ENCODE data around the gene TMEM232.
"Not testable (repeated sequence)": the region's sequence is repeated elsewhere in the genome, so short reads cannot be mapped to it uniquely, and the experiment has no call there.

TMEM232 gene

DNA sequence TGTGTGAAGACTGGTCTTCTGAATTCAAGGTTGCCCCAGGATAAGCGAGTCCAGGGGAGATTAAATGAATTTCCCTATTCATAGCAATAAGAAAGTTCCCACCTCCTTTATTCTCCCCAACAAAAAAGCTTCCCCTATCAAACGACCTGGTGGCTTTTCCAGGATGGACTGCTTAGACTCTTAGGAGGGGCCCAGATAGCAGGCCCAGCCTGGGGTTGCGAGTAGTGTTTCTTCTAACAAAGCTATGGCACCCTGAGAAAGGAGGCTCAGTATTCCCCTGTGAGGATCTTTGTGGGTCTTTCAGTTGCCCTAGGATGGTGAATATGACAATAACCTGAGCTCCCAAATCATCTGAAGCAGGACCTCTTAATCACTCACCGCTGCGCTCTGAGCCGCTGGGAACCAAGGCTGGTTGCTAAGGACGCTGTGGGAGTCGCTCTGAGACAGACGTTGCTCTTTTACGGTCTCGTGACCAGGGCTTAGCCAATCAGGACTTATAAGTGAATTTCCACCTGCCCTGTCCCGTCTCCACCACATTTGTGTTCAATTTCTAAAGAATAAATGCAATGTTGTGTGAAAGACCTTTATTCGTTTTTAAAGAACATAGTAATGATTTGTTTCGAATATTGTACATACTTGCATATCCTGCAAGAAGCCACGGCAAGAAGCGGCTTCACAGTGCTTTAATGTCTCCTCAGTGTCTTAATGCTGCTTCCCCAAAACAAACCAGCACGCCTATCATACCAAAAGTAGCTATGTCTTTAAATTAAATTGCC, at the start of gene TMEM232:
Gene TMEM232 (minus strand): TSS at position 423 of the 776 bp plus-strand sequence. CDS start 59,319 bp downstream, outside the sequence.
- DNase-seq (ENCODE audit: low spot score): peak; percentile 89

DNA sequence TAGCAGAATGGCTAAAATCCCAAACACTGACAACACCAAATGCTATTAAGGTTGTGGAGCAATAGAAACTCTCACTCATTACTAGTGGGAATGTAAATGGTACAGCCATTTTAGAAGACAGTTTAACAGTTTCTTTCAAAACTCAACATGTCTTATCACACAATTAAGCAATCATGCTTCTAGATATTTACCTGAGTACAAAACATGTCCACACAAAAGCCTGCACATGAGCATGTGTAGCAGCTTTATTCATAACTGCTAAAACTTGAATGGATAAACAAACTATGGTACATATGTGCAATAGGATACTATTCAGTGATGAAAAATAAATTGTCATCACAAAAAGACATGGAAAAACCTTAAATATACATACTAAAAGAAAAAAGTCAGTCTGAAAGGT, 43.8 kb upstream of the TMEM232 start:
- DNase-seq (ENCODE audit: low spot score): no peak

DNA sequence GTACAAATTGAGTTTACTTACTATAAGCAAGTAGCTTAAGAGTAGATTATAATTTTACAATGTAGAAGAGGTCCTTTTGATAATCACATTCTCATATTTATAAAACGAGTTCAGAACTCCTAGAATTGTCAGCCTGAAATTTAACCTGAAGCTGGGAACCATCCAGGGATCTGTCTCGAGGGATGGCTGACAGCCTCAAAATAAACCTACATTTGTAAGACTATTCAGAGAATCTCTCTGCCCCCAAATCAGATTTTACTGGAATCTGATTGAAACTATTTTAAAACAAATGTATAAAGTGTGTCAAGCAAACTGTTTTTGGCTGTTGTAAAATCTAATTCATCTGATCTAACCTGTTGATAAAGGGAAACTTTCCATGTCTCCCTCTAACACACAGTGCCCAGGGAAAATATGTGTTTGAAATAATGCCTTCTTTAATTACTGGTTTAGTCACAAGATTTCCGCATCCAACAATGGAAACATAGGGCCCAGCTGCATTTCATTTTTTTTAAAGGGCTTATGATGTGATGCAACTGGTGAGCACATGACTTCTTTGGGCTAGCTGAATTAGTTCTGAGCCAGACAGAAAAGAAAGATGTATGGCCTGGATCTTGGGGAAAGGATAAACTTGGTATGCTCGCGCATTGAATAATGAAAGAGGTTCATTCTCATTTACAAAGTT, 42.7 kb upstream of the TMEM232 start:
- DNase-seq (ENCODE audit: low spot score): no peak

DNA sequence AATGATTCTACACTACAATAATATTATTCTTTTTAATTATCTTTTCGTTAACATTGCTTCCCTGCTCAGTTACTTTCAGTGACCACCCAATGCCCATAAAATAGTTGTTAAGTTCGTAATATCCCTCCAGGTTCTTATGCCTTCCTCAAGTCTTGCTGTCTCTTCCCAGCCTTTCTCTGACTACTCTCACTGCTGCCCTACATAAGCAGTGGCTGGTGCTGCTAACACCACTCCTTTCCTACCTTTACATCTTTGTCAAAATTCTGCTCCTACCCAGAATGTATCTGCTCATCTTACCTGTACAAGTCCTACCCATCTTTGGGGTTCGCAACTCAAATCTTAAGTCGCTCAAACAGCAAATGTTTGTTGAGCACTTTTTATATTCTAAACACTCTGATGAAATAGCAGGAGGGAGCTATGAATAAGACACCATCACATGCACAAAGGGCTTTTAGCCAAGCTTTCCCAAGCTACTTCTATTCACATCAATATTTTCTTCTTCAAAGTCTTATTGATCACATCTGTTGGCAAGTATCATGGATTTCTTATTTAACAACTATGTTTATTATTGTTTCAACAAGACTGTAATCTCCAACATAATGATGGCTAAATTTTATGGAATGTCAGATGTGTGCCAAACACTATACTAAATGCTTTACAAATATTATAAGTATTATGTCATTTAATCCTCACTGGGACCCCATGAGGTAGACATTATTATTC, 41.8 kb upstream of the TMEM232 start:
- no peak for DNase-seq (ENCODE audit: low spot score)

DNA sequence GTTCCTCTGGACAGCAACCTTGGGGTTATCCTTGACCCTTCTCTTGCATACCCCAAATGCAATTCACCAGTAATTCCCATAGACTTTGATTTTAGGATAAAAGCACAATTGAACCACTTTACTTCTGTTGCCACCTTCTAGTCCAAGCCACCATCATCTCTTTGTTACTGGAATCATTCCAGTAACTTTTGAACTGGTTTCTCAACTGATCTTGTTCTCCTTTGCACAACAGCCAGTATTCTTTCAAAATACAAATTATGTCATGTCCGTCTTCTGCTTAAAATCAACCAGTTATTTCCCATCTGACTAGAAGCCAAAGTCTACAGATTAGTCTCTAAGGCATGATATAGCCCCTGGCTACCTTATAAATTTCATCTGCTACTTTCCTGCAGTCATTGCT, 33.7 kb upstream of the TMEM232 start:
- no peak for DNase-seq (ENCODE audit: low spot score)

DNA sequence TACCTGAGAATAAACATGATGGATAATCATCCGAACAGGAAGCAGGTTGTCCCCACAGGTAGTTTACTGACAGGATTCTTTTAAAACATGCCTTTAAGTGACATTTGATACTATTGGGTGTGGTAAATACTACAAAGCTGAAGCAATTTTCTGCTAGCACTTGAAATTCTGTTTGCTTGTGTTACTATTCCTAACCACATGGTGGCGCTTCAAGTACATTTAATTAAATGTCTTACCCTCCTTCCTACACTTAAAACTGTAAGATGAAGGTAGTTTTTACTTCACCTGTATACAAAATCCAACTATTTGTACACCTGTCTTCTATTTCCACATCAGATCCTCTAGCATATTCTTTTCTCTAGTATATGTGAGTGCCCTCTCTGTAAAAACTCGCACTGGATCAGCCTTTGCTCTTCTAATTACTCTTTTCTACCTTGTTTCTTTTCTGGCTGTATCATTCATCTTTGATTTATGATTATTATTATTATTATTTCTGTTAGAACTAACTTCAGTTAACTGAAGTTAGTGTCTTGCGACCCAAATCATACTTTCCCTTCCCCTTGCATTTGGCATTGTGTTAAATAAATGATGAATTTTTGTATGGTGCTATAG, 30.8 kb upstream of the TMEM232 start:
- peak; percentile 61 for DNase-seq (ENCODE audit: low spot score)

DNA sequence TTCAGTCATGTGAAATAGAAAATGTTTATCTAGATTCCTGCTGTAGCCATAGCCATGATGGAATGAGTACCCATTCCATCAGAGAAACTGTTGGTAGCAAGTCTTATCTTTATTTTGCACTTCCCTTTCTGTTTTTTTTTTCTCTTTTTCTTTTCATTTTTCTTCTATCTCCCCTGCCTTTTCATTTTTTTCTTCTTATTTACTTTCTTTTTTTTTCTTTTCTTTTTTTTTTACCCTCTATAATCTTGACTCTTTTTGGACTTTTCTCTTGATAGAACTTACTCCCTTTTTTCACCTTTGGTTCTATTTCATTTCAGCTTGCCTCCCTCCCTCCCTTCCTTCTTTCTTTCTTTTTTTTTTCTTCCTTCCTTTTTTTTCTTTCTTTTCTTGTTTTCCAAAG, 27.7 kb upstream of the TMEM232 start:
- DNase-seq (ENCODE audit: low spot score): no peak

DNA sequence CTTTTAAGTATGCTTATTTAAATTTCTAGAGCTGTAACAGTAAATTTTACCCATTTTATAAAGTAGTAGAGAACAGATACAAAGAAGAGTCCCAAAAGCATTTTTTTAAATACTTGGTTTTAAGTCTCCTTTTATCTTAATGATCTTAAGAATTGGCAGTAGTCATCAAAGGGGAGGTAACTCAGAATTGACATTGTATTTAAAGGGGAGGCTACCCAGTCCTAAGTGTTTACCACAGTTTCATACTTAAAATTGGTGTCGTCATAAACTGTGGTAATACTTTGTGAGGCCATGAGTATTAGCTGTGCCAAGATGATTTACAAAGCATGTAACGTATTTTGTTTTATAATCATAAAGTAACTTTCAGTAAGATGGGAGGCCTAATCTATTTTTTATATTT, 27.1 kb upstream of the TMEM232 start:
- DNase-seq (ENCODE audit: low spot score): no peak

DNA sequence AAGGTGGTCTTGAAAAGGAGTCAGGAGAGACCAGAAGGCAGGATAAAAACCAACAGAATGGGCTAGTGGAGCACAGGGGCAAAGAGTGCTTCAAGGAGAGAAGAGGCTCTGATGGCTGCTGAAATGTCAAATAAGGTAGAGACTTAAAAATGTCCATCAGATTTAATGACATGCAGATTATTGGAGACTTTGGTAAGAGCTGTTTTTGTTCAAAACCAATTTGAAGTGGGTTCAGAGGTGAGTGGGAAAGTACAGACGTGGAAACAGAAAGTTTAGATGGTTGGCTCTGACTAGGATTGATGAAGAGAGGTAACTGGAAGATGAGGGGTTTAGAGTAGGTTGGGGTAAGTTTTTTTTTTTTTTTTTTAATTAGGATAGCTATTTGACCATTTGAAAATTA, 26.5 kb upstream of the TMEM232 start:
- DNase-seq (ENCODE audit: low spot score): no peak

DNA sequence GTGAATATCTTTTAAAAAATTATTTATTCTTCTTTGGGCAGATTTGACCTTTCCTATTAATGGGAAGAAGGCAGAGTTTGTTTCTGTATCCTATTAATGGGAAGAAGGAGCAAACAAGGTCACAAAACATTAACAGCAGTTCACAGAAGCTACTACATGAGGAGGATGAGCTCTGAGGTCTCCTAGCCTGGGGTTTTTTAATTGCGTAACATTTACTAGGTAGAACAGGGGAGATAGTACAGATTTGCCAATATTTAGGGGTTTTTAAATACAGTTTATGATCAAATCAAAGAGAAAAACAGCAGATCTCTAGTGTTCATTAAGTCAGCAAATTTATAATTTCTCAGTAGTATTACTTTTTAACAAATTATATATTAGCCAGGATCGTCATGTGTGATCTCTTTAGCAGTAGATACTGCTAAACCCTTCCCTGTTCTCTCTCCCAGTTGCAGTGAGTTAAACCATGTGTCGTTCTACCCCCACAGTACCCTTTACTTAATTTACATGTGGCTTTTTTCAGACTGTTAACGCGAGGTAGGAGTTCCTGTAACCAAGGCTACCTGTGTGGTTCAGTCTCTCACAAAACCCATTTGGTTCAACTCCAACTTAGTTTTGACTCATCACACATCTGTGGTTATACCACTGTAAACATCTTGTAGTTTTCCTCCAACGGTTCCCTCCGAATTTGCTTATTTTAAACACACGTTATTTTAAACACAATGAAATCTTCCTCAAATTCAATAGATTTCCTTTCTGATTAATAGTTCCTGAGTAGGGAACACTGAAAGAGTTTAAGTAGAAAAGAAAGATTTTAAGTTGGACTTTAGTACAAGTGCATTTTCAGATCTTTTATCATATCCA, 25.7 kb upstream of the TMEM232 start:
- DNase-seq (ENCODE audit: low spot score): no peak

DNA sequence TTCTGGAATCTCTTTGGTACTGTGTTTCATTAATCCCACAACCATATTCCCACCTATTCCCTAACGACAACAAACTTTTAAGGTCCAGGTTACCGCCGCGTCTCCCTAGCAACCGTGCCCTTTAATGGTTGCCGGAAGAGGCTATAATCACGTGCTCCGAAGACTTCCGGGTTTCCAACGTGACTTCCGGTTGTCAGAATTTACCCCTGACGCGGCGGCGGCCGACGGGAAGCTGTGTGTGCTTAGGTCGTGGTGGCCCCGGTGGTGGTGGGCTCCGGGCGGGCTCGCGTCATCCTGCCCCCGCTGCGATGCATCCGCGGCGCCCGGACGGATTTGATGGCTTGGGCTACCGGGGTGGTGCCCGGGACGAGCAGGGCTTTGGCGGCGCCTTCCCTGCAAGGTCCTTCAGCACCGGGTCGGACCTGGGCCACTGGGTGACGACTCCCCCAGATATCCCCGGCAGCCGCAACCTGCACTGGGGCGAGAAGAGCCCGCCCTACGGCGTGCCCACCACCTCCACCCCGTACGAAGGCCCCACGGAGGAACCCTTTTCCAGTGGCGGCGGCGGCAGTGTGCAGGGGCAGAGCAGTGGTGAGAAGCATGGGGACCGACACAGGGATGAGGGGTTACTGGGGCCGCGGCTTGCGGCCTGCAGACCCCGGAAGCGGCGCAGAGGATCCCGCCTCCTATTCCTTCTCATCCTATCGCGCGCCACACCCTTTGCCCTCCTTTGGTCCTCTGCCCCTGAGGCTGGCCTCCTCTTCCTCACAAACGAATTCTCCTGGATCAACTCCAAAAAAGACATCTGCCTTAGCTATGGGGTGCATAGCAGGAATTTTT, 12.6 kb upstream of the TMEM232 start, which contains the start of gene SLC25A46:
Gene SLC25A46 (plus strand): TSS at position 196 of the 840 bp plus-strand sequence. CDS start 113 bp downstream, at position 309.
- DNase-seq (ENCODE audit: low spot score): peak; percentile 90

DNA sequence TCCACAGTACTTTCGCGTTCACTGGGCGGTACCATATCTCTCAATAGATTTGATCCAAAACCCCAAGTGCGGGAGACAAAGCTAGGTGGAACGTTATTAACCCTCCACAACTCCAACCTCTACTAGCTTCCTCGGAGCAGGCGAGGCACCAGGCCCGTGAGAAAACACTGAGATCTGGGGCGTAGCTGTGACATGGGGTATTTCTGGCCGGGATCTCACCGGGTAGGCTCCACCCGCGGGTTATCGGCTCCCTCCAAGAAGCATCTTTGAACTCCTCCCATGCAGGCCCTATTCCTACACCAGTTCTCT, 12.0 kb upstream of the TMEM232 start:
- DNase-seq (ENCODE audit: low spot score): no peak

DNA sequence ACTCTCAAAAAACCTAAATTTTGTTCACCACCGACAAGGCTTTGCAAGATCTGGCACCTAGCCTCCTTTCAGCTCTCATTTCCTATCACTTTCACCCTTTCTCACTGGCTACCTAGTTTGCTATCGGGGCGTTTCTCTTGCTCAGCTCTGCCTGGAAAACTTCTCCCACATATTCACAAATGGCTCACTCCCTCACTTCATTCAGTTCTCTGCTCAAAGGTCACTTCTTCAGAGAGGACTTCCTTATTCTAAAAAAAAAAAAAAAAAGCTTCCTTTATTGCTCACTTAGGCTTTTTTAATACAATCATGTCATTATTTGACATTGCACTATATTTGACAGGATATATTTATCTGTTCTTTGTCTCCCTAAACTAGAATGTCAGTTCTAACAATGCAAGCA, 10.3 kb upstream of the TMEM232 start:
- DNase-seq (ENCODE audit: low spot score): peak; percentile 58

DNA sequence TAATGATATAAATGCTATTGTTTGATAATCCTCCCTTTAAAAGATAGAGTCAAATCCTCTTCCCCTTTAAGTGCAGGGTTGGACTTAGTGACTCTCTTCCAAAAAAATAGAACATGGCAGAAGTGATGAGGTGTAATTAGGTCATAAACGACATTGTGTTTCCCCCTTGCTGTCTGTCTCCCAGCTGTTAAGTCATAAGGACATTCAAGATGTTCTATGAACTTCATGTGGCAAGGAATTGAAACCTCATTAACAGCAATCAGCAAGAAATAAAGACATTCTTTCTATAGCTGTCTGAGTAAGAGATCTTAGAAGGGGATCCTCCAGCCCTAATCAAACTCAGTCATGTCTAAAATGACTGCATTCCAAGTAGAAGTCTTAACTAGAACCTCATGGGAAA, 9.1 kb upstream of the TMEM232 start:
- DNase-seq (ENCODE audit: low spot score): no peak

DNA sequence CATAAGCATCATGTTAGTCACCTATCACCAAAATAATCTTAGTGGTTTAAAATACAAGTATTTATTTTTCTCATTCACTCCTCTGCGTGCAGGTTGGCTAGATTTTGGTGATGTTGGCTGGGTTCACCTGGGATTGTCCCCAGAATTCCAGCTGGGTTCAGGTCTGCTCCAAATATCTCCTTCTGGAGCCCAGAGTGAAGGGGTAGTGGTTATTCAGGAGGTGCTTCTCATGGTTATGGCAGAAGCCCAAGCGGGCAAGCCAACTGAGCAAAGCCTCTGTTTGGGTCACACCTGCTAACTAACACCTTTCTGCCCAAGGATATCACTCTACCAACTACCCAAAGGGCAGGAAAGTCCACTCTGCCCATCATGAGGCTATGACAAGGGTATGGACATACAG, 7.6 kb upstream of the TMEM232 start:
- DNase-seq (ENCODE audit: low spot score): no peak

DNA sequence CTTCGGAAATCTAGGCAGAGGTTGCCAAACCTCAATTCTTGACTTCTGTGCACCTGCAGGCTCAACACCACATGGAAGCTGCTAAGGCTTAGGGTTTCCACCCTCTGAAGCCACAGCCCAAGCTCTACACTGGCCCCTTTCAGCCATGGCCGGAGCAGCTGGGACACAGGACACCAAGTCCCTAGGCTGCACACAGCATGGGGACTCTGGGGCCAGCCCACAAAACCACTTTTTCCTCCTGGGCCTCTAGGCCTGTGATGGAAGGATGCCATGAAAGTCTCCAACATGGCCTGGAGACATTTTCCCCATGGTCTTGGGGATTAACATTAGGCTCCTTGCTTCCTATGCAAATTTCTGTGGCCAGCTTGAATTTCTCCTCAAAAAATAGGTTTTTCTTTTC, 5.0 kb upstream of the TMEM232 start:
- DNase-seq (ENCODE audit: low spot score): not testable (repeated sequence)

DNA sequence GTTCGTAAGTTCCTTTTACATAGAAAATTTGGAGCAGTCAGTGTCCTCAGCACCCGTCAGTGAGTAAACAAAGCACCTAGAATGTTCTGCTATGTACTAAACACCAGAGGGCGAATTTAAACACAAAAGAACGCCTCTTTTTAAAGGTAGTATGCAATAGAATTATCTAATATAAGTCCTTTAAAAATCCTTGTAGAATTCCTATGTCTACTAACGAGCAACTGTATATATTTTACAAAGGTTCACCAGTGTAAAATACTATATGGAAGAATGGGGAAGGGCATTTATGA, 499 bp upstream of the TMEM232 start:
- DNase-seq (ENCODE audit: low spot score): peak; percentile 40

DNA sequence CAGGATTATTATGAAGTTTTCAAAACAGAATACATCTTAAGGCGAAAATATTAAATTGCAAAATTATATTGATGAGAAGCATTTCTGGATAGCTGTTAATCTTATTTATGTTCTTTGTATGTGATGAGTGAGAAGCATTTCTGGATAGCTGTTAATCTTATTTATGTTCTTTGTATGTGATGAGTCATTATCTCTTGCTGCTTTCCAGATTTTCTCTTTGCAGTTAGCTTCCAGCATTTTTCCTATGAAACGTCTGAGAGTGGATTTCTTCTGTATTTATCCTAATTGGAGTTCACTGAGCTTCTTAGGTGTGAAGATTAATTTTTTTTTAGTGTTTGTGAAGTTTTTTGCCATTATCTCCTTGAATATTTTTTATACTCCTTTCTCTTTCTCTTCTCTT, 8.2 kb downstream of the TMEM232 start:
- DNase-seq (ENCODE audit: low spot score): no peak

DNA sequence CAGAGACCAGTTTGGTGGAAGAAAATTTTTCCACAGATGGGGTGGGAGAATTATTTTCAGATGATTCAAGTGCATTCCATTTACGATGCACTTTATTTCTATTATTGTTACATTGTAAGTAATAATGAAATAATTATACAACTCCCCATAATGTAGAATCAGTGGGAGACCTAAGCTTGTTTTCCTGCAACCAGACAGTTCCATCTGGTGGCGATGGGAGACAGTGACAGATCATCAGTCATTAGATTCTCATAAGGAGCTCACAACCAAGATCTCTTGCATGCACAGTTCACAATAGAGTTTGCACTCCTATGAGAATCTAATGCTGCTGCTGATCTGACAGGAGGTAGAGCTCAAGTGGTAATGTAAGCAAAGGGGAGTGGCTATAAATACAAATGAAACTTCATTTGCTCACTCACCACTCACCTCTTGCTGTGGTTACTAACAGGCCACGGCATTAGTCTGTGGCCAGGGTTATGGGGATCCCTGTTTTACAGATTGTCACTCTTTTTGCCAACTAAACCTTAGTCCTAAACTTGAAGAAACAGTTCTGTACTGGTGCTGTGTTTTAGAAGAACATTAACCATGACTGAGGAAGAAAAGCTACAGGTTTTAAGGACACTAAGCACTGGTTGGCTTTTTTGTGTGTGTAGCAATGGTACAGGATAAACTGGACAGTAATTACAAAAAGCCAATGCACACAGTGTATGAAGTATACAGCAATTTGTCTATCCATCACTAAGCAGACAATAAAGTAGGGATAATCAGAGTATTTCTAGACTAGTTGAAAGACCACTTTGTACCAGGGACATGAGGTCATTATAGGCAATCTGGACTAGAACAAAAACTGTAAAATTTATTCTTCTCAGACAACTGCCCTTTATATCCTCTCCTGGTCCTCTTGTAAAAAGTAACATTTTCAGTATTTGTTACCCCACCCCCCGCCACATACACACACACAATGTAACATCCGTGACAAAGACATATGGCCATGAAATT, 9.9 kb downstream of the TMEM232 start:
- no peak for DNase-seq (ENCODE audit: low spot score)
